Hepatocyte (in vitro differentiated cells): ENCODE results near the gene CD177. TPM values are rescaled to one million over a fixed set of nuclear protein-coding genes. Genes with fewer than 3 reads are reported as not detected.
A peak's percentile ranks its signal among the peaks of the same experiment; 100 is the strongest.

ENCODE experiments used
- DNase-seq: peaks from one replicate; pipeline ENCODE4 v3.0.0-alpha.2; 2016; ENCODE audit warnings: low spot score
- H2AFZ ChIP-seq: fragments of 200-600 bp; sonication (generic); 2 replicates; pipeline ENCODE4 v1.6.0; 2016; ENCODE audit warnings: antibody characterized with exemption, mild to moderate bottlenecking
- H3K27ac ChIP-seq: fragments of 200-600 bp; sonication (generic); 2 replicates; pipeline ENCODE4 v1.5.1; 2016; ENCODE audit warnings: mild to moderate bottlenecking
- H3K27me3 ChIP-seq: fragments of 200-600 bp; sonication (generic); 2 replicates; pipeline ENCODE4 v1.6.1; 2016
- H3K36me3 ChIP-seq: fragments of 200-600 bp; sonication (generic); replicated peaks from 2 replicates; pipeline ENCODE4 v1.5.1; 2016; ENCODE audit warnings: low read depth; ENCODE audit not compliant: insufficient read depth
- H3K4me1 ChIP-seq: fragments of 200-600 bp; sonication (generic); 2 replicates; pipeline ENCODE4 v1.5.1; 2016; ENCODE audit warnings: mild to moderate bottlenecking, moderate library complexity; ENCODE audit not compliant: insufficient read depth
- H3K4me2 ChIP-seq: fragments of 200-600 bp; sonication (generic); 2 replicates; pipeline ENCODE4 v1.6.0; 2016
- H3K4me3 ChIP-seq: fragments of 200-600 bp; sonication (generic); 2 replicates; pipeline ENCODE4 v1.5.1; 2016; ENCODE audit warnings: mild to moderate bottlenecking
- H3K79me2 ChIP-seq: fragments of 200-600 bp; sonication (generic); 2 replicates; pipeline ENCODE4 v1.6.0; 2017; ENCODE audit warnings: mild to moderate bottlenecking
- H3K9me2 ChIP-seq: fragments of 200-600 bp; sonication (generic); replicated peaks from 2 replicates; pipeline ENCODE4 v1.6.0; 2017; ENCODE audit warnings: mild to moderate bottlenecking; ENCODE audit not compliant: insufficient read depth
- H3K9me3 ChIP-seq: fragments of 200-600 bp; sonication (generic); 2 replicates; pipeline ENCODE4 v1.5.1; 2016; ENCODE audit warnings: low read depth, mild to moderate bottlenecking
- H4K20me1 ChIP-seq: fragments of 200-600 bp; sonication (generic); 2 replicates; pipeline ENCODE4 v1.6.0; 2016; ENCODE audit warnings: mild to moderate bottlenecking; ENCODE audit not compliant: insufficient read depth, poor library complexity, severe bottlenecking
- CTCF ChIP-seq: fragments of 200-600 bp; sonication (generic); IDR thresholded peaks from 2 replicates; pipeline ENCODE4 v1.5.1; 2016; ENCODE audit warnings: antibody characterized with exemption, mild to moderate bottlenecking; ENCODE audit not compliant: poor library complexity
- EZH2 ChIP-seq: fragments of 200-600 bp; sonication (generic); IDR thresholded peaks from 2 replicates; pipeline ENCODE4 v1.6.1; 2016; ENCODE audit warnings: antibody characterized with exemption, mild to moderate bottlenecking, borderline replicate concordance
- EZH2phosphoT487 ChIP-seq: fragments of 200-600 bp; sonication (generic); IDR thresholded peaks from one replicate; pipeline ENCODE4 v1.6.1; 2018; ENCODE audit warnings: antibody characterized with exemption, mild to moderate bottlenecking, low read depth, moderate library complexity; ENCODE audit not compliant: unreplicated experiment, severe bottlenecking
- WGBS: methylation state at CpG from one replicate; pipeline ENCODE4 v1.1.6; 2016; ENCODE audit warnings: low lambda C conversion rate; ENCODE audit errors: missing lambda C conversion rate; 5-methylcytosine and 5-hydroxymethylcytosine counted together
- polyA plus RNA-seq: library from polyadenylated mRNA; unstranded; fragments of >200 nt; fragmentation: Nextera tagmentation; extraction: Ambion mirVana; gene quantifications from 2 replicates; pipeline ENCODE4 v1.2.1, GENCODE V29; 2016
- total RNA-seq: library from RNA; depleted of rRNA; stranded (reverse); fragments of >200 nt; gene quantifications from 2 replicates; pipeline ENCODE4 v1.2.3, GENCODE V29; 2014

CD177 gene, protein sequence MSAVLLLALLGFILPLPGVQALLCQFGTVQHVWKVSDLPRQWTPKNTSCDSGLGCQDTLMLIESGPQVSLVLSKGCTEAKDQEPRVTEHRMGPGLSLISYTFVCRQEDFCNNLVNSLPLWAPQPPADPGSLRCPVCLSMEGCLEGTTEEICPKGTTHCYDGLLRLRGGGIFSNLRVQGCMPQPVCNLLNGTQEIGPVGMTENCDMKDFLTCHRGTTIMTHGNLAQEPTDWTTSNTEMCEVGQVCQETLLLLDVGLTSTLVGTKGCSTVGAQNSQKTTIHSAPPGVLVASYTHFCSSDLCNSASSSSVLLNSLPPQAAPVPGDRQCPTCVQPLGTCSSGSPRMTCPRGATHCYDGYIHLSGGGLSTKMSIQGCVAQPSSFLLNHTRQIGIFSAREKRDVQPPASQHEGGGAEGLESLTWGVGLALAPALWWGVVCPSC
- 0.30 and 1.2 TPM in 2 replicates for total RNA-seq
- polyA plus RNA-seq, result 0.49 TPM in 1 of 2 replicates, not detected in the other

DNA sequence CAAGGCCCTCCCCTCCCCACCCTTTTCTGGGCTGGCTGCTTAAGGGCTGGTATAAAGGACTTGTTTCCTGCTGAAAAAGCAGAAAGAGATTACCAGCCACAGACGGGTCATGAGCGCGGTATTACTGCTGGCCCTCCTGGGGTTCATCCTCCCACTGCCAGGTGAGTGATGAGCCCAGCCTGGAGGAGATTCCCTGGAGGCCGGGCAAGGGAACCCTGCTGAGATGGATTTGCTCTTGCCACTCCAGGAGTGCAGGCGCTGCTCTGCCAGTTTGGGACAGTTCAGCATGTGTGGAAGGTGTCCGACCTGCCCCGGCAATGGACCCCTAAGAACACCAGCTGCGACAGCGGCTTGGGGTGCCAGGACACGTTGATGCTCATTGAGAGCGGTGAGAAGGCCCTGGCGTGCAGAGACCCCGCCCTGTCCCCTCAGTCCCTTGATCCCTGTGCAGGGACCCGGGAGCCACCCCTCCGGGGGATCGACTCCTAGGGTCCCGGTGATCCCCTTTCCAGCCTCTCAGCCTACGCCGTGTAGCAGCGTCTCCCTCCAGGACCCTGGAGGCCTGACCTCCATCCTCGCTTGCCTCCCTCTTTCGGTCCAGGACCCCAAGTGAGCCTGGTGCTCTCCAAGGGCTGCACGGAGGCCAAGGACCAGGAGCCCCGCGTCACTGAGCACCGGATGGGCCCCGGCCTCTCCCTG is at the start of gene CD177:
Gene CD177 (plus strand): TSS at position 81 of the 699 bp plus-strand sequence. CDS start 29 bp downstream, at position 110.
- WGBS, result 8% methylated on average over 26 of the region's 27 CpGs
- Histone ChIP-seq H3K9me3 (no peaks in the 10 kb centered on the region), H3K27me3 (peaks cover 18% of the 10 kb centered on the region), H3K4me3 (no peak within 1 kb of the TSS), H3K36me3 (no peaks in the 10 kb centered on the region), H3K4me1 (no peaks in the 10 kb centered on the region), H2AFZ (no peak within 1 kb of the TSS), H3K4me2 (peak within 1 kb of the TSS; percentile 69), H4K20me1 (no peaks in the 10 kb centered on the region), H3K79me2 (no peaks in the 10 kb centered on the region), H3K27ac (no peak within 1 kb of the TSS), H3K9me2 (no peaks in the 10 kb centered on the region)
- DNase-seq, result peak; percentile 18
- TF ChIP-seq CTCF (no peak), EZH2 (no peak), EZH2phosphoT487 (no peak)

DNA sequence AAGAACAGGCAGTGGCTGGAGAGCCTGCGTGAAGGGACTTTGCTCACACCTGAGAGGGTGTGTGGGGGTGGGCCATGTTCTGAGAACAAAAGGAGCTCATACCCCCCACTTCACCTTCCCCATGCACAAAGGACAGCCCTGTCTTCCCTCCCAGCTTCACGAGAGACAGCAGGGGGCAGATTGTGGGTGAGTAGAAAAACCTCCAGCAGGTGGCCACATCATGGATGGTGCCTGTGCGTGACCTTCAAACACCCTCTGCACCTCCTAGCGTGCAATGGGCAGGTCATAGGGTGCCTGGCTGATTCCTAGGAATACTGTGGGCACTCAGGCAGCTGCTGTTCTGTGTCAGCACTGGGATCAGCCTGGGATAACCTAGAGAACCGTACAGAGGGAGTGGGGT is 47.8 kb upstream of the CD177 start:
- H3K4me3 ChIP-seq, result no peak overlapping the region
- H3K27ac ChIP-seq, result no peak overlapping the region
- no peaks in the 10 kb centered on the region for H3K27me3 ChIP-seq
- WGBS, result 58% methylated on average over 5 of the region's 5 CpGs
- no peaks in the 10 kb centered on the region for H4K20me1 ChIP-seq
- no peak overlapping the region for H3K4me2 ChIP-seq
- H2AFZ ChIP-seq, result no peak overlapping the region
- H3K4me1 ChIP-seq, result no peaks in the 10 kb centered on the region
- no peak for DNase-seq
- no peaks in the 10 kb centered on the region for H3K9me3 ChIP-seq
- no peaks in the 10 kb centered on the region for H3K9me2 ChIP-seq
- no peak for TF ChIP-seq CTCF
- no peak for TF ChIP-seq EZH2
- TF ChIP-seq EZH2phosphoT487, result no peak
- H3K36me3 ChIP-seq, result no peaks in the 10 kb centered on the region
- H3K79me2 ChIP-seq, result no peaks in the 10 kb centered on the region

- Histone ChIP-seq H3K9me3 (no peaks in the 10 kb centered on the region), H3K4me2 (no peak overlapping the region), H4K20me1 (no peaks in the 10 kb centered on the region), H3K79me2 (no peaks in the 10 kb centered on the region), H3K36me3 (no peaks in the 10 kb centered on the region), H2AFZ (no peak overlapping the region), H3K4me3 (no peak overlapping the region), H3K4me1 (no peaks in the 10 kb centered on the region), H3K9me2 (no peaks in the 10 kb centered on the region), H3K27me3 (no peaks in the 10 kb centered on the region), H3K27ac (no peak overlapping the region)
- TF ChIP-seq EZH2 (no peak), CTCF (no peak), EZH2phosphoT487 (no peak)
- no peak for DNase-seq
- 90% methylated on average over 1 of the region's 1 CpG for WGBS
These were observed 47.4 kb upstream of the CD177 start for GRCh38 chr19:43306097-43306496.
